NCI-H446 (cell line): ENCODE data around the gene LIG1.

Experiments used
- DNase-seq, 2 experiments: peaks; one replicate each; lab custom pipeline; 2025; lab: John Stamatoyannopoulos, UW

The LIG1 gene

GRCh38 chr19:48181505-48181904 lies 11.4 kb upstream of the LIG1 start:
- no peak for DNase-seq

GRCh38 chr19:48176226-48176625 lies 6.1 kb upstream of the LIG1 start:
- DNase-seq: no peak

GRCh38 chr19:48175578-48175977 lies 5.4 kb upstream of the LIG1 start:
- DNase-seq: no peak

- DNase-seq: no peak
Observed at GRCh38 chr19:48174445-48175030, 4.4 kb upstream of the LIG1 start.

GRCh38 chr19:48171710-48172109 lies 1.6 kb upstream of the LIG1 start:
- no peak for DNase-seq

GRCh38 chr19:48170817-48171347 lies 738 bp upstream of the LIG1 start:
- no peak for DNase-seq

GRCh38 chr19:48169578-48169938 lies 586 bp downstream of the LIG1 start:
- peak; percentile 35 to 78 for DNase-seq

GRCh38 chr19:48168689-48169088 lies 1.5 kb downstream of the LIG1 start:
- no peak for DNase-seq

GRCh38 chr19:48158210-48158790 lies 11.8 kb downstream of the LIG1 start:
- no peak for DNase-seq

- DNase-seq: no peak
Observed at GRCh38 chr19:48154003-48154402, 16.1 kb downstream of the LIG1 start.

- DNase-seq: peak; percentile 8 to 64
Observed at GRCh38 chr19:48152551-48152950, 17.6 kb downstream of the LIG1 start.

- DNase-seq: no peak
Observed at GRCh38 chr19:48149430-48149829, 20.7 kb downstream of the LIG1 start.

- DNase-seq: no peak
Observed at GRCh38 chr19:48148576-48148975, 21.6 kb downstream of the LIG1 start.

- DNase-seq: no peak
Observed at GRCh38 chr19:48147597-48148175, 22.5 kb downstream of the LIG1 start.

- DNase-seq: no peak
Observed at GRCh38 chr19:48139053-48139452, 31.1 kb downstream of the LIG1 start.

GRCh38 chr19:48137411-48137810 lies 32.7 kb downstream of the LIG1 start:
- no peak for DNase-seq

GRCh38 chr19:48136547-48136946 lies 33.6 kb downstream of the LIG1 start:
- DNase-seq: no peak

- no peak for DNase-seq
Observed at GRCh38 chr19:48135411-48135810, 34.7 kb downstream of the LIG1 start.

GRCh38 chr19:48133094-48133493 lies 37.0 kb downstream of the LIG1 start:
- no peak for DNase-seq

GRCh38 chr19:48127561-48127960 lies 42.6 kb downstream of the LIG1 start:
- DNase-seq: no peak

GRCh38 chr19:48123907-48124651 lies 46.1 kb downstream of the LIG1 start:
- no peak for DNase-seq

- no peak for DNase-seq
Observed at GRCh38 chr19:48122421-48122820, 47.7 kb downstream of the LIG1 start.

- DNase-seq: no peak
Observed at GRCh38 chr19:48121909-48122371, 48.2 kb downstream of the LIG1 start.
